HUES64 (cell line): Measurements from ENCODE around the gene KIF6.

ENCODE experiments used
- H3K27ac ChIP-seq: 2 replicates; pipeline ENCODE4 v1.7.0; 2013; ENCODE audit warnings: low read depth, low read length, inconsistent platforms
- H3K27me3 ChIP-seq: 2 replicates; pipeline ENCODE4 v1.6.1; 2013; ENCODE audit warnings: mild to moderate bottlenecking, low read length; ENCODE audit not compliant: insufficient read depth
- H3K36me3 ChIP-seq: 2 replicates; pipeline ENCODE4 v1.6.1; 2013; ENCODE audit warnings: mild to moderate bottlenecking, low read length; ENCODE audit not compliant: insufficient read depth
- H3K4me1 ChIP-seq: 2 replicates; pipeline ENCODE4 v1.6.1; 2013; ENCODE audit warnings: mild to moderate bottlenecking, low read length, moderate library complexity; ENCODE audit not compliant: insufficient read depth
- H3K4me3 ChIP-seq: 2 replicates; pipeline ENCODE4 v1.5.1; 2013; ENCODE audit warnings: mild to moderate bottlenecking, low read length, moderate library complexity
- H3K9ac ChIP-seq: 2 replicates; pipeline ENCODE4 v1.6.1; 2013; ENCODE audit warnings: mild to moderate bottlenecking, low read depth, low read length
- H3K9me3 ChIP-seq: 2 replicates; pipeline ENCODE4 v1.6.1; 2013; ENCODE audit warnings: low read depth, low read length; ENCODE audit not compliant: insufficient read depth
- WGBS: fragments of 150-250, 120-280 bp; methylation state at CpG from one replicate; pipeline ENCODE4 v1.1.7; 2013; ENCODE audit warnings: missing lambda C conversion rate; 5-methylcytosine and 5-hydroxymethylcytosine counted together

Gene KIF6

DNA sequence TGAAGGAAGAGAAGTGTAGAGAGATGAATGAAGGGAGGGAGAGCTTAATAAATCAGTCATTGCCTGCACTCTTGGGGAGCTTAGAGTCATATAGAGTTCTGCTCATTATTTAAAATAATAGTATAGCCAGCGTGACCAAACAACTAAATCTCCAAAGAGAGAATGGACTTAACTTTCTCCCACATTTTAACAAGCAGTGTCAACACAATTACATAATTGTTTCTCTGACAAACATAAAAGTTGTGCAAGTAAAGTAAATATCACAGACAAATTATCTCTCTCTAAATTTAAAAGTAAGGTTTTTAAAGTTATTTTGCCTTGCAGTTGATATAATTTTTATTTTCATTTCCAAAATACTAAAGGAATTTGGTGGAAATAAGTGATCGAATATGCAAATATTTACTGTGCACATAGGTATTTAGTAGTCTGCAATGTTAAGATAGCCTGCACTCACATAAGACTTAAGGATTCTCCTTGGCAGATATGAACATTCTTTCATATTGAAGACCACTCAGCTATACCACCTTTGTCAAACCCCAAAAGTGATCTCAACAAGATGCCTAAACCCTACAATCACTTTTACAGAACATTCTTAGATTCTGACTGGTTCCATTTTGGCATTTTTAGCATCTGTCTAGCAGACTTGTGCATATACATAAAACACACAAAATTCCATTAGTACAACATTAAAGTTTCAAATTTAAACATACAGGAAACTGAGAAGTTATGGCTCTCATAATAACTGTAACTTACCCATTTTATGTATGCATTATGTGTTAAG lies 67.7 kb downstream of the KIF6 start:
- H3K27ac ChIP-seq, result no peak overlapping the region
- peaks cover 9% of the 10 kb centered on the region; the same call in 1 of the 2 replicates for H3K4me1 ChIP-seq
- 100% methylated on average over 1 of the region's 2 CpGs for WGBS
- H3K27me3 ChIP-seq, result no peaks in the 10 kb centered on the region
- no peak overlapping the region for H3K4me3 ChIP-seq
- no peak overlapping the region for H3K9ac ChIP-seq
- no peaks in the 10 kb centered on the region for H3K36me3 ChIP-seq
- no peaks in the 10 kb centered on the region for H3K9me3 ChIP-seq

DNA sequence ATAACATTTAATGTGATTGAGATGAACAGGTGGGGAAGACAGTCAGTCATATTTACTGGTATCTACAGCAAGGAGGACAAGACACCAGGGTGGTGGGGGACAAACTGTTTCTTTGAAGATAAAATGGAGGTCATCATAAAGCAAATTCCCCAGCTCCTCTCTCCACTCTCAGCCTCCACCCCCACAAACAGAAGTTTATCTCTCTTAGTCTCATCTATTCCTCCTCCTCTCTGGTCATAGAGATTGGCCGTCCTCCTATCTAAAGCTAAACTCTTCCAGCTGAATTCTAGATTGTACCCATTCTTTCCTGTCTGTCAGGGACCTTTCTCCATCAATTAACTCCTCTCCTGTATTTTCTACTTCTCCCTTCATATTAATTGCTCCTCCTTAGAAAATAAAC lies 71.1 kb downstream of the KIF6 start:
- H3K27ac ChIP-seq, result no peak overlapping the region
- H3K4me3 ChIP-seq, result no peak overlapping the region
- H3K27me3 ChIP-seq, result no peaks in the 10 kb centered on the region
- WGBS, result 89% methylated on average over 1 of the region's 1 CpG
- no peaks in the 10 kb centered on the region for H3K36me3 ChIP-seq
- H3K9me3 ChIP-seq, result no peaks in the 10 kb centered on the region
- H3K9ac ChIP-seq, result no peak overlapping the region
- H3K4me1 ChIP-seq, result peaks cover 17% of the 10 kb centered on the region

GRCh38 chr6:39653612-39654011 lies 71.6 kb downstream of the KIF6 start:
- Histone ChIP-seq H3K9ac (no peak overlapping the region), H3K27me3 (no peaks in the 10 kb centered on the region), H3K9me3 (no peaks in the 10 kb centered on the region), H3K4me1 (peaks cover 17% of the 10 kb centered on the region), H3K36me3 (no peaks in the 10 kb centered on the region), H3K4me3 (no peak overlapping the region), H3K27ac (no peak overlapping the region)
- 50% methylated on average over 2 of the region's 2 CpGs for WGBS

- Histone ChIP-seq H3K4me1 (peaks cover 17% of the 10 kb centered on the region), H3K27me3 (no peaks in the 10 kb centered on the region), H3K9ac (no peak overlapping the region), H3K4me3 (no peak overlapping the region), H3K36me3 (no peaks in the 10 kb centered on the region), H3K27ac (no peak overlapping the region), H3K9me3 (no peaks in the 10 kb centered on the region)
- 90% methylated on average over 2 of the region's 2 CpGs for WGBS
Measured at GRCh38 chr6:39649996-39650395, 75.2 kb downstream of the KIF6 start.

DNA sequence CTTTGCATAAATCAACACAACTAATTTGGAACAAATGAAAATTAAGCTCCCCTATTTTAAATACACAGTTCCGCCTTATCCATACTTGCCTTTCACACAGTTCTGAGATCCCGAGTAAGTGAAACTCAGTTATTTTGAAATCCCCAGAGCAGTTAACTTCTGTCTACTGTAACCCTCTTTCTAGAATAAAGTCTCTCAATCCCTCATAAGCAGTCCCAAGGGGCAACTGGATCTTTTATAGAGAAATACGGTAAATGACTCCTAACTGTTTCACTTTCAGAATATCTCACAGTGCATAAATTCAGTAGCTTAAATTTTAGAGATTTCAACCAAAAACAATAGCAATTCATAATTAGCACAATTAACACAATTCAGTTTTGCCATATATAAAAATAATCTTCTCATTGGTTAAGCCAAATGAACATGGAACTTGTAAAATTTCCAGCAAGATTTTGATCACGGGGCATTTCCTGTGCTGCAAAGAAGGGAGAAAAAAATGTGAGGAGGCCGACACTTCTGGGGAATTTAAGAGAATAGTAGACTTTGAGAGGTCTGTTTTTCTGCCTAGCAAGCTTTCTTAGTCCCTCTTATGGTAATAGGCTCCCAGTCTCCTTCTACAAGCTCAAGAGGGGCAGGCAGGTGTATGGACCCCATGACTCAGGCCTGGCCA lies 78.3 kb downstream of the KIF6 start:
- 95% methylated on average over 5 of the region's 5 CpGs for WGBS
- H3K4me1 ChIP-seq, result peaks cover 14% of the 10 kb centered on the region
- H3K27ac ChIP-seq, result no peak overlapping the region
- H3K9ac ChIP-seq, result no peak overlapping the region
- H3K4me3 ChIP-seq, result no peak overlapping the region
- no peaks in the 10 kb centered on the region for H3K9me3 ChIP-seq
- H3K27me3 ChIP-seq, result no peaks in the 10 kb centered on the region
- H3K36me3 ChIP-seq, result no peaks in the 10 kb centered on the region

DNA sequence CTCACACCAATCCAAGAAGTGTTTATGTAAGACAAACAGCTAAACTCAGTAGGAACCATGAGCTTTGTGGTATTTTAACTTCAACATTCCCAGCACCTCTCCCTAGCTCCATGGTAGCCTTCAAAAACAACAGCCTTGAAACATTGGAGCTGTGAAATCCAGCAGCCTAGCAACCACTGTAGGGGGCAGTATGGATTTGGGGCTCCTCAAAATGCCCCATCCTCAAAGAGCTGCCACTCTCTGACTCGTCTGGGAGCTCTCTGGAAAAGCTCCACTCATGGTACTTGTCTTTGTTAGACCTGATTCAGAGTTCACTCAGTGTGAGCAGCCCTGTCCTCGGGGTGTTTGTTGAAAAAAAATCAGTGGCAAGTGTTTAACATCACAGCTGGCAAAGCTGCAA lies 82.9 kb downstream of the KIF6 start:
- no peak overlapping the region for H3K27ac ChIP-seq
- H3K4me3 ChIP-seq, result no peak overlapping the region
- H3K27me3 ChIP-seq, result no peaks in the 10 kb centered on the region
- no peaks in the 10 kb centered on the region for H3K9me3 ChIP-seq
- H3K36me3 ChIP-seq, result no peaks in the 10 kb centered on the region
- WGBS, result 59% methylated on average over 2 of the region's 2 CpGs
- no peak overlapping the region for H3K9ac ChIP-seq
- peaks cover 6% of the 10 kb centered on the region; the same call in 1 of the 2 replicates for H3K4me1 ChIP-seq

- H3K4me3 ChIP-seq, result no peak overlapping the region
- 88% methylated on average over 1 of the region's 1 CpG for WGBS
- no peaks in the 10 kb centered on the region for H3K36me3 ChIP-seq
- H3K9ac ChIP-seq, result no peak overlapping the region
- no peaks in the 10 kb centered on the region for H3K27me3 ChIP-seq
- no peak overlapping the region for H3K27ac ChIP-seq
- peaks cover 6% of the 10 kb centered on the region; the same call in 1 of the 2 replicates for H3K4me1 ChIP-seq
- H3K9me3 ChIP-seq, result no peaks in the 10 kb centered on the region
Measured at GRCh38 chr6:39638126-39638822, 86.9 kb downstream of the KIF6 start.

DNA sequence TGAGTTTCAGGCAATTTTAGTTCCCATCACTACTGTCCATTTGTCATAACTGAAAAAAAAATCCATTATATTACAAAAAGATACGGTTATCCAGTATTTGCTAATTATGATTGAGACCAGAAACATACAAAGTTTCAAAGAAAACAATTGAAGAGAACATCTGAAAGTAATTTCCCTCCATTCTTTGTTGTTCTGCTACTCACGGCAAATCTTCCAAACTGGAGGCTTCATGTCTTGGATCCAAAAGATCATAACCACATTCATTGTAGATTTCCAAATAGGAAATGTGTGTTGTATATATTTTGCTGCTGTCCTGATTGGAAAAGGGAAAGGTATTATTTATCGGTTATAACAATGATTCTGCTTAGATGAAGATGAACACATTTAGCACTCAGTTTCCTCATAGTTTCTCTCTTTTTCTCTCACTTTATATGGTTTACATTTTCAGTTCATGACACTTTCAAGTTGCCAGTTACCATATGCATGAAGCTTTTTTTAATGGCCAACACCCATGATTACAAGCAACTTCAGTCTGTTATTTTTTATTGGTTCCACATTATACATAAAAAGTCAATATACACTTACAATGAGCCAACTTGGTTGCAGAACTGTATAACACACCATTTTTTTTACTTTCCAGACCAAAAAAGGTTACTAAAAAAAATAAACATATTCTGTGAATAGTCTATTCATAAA lies 90.4 kb downstream of the KIF6 start:
- no peaks in the 10 kb centered on the region for H3K9me3 ChIP-seq
- H3K27ac ChIP-seq, result no peak overlapping the region
- H3K36me3 ChIP-seq, result no peaks in the 10 kb centered on the region
- no peaks in the 10 kb centered on the region for H3K27me3 ChIP-seq
- H3K4me1 ChIP-seq, result no peaks in the 10 kb centered on the region
- H3K4me3 ChIP-seq, result no peak overlapping the region
- H3K9ac ChIP-seq, result no peak overlapping the region
- WGBS, result 92% methylated on average over 3 of the region's 3 CpGs

DNA sequence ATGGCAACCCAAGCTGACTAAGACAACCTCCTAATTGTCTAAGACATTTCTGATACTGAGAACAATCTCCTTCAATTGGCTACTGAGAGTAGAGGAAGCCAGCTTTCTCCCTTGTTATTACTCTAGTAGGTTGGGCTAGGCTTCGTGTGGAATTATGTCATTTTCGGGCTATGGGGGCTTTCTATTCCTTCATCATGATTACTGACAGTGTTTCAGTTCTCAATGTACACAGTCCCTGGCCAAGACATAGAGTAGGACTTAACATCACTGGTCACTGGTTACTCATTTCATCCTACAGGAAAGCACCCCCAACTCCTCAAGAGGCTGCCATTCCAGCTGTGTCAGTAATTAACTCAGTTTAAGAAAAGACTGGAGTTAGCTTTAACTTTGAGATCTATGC lies 100.0 kb downstream of the KIF6 start:
- Histone ChIP-seq H3K27me3 (no peaks in the 10 kb centered on the region), H3K9me3 (no peaks in the 10 kb centered on the region), H3K36me3 (no peaks in the 10 kb centered on the region), H3K4me1 (0 out of 2 replicates have a peak, but pooled peaks cover 4% of the 10 kb centered on the region), H3K4me3 (no peak overlapping the region), H3K27ac (no peak overlapping the region), H3K9ac (no peak overlapping the region)
- WGBS, result 89% methylated on average over 2 of the region's 2 CpGs

DNA sequence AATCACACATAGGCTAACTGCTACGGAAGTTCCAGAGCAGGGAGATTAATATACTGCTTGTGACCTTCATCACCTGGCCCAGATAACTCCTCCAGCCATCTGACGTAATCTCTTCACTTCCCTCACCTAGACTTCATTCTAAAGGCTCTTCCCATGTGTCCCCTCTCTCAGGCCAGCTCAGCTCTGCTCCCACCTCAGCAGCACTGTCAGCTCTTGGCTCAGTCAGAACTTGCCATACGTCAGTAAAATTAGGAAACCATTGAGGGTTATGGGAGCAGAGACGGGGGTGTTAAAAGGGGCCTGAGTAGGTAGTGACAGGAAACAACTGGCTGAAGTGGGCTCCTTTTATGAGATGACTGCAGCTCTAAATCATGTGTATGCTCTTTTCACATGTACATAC lies 101.5 kb downstream of the KIF6 start:
- WGBS, result 93% methylated on average over 4 of the region's 4 CpGs
- no peaks in the 10 kb centered on the region for H3K9me3 ChIP-seq
- no peak overlapping the region for H3K27ac ChIP-seq
- 0 out of 2 replicates have a peak, but pooled peaks cover 4% of the 10 kb centered on the region for H3K4me1 ChIP-seq
- H3K36me3 ChIP-seq, result no peaks in the 10 kb centered on the region
- no peak overlapping the region for H3K4me3 ChIP-seq
- H3K27me3 ChIP-seq, result no peaks in the 10 kb centered on the region
- no peak overlapping the region for H3K9ac ChIP-seq

DNA sequence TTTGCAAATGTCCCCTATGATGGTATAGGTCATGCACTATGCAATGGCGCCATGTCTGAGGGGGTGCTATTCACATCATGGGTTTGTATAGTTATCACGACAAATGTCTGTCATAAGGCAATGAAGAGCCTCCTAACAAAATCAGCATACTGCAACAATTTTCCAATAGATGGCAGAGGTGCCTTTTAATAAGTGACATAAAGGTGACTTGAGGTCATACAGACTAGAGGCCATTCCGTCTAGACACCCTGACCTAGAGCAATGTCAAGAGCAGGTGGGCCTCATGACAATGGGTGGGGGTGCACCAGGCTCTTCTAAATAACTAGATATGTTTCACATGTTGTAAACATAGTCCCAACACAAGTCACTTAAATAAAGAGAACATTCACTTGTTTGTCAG lies 107.7 kb downstream of the KIF6 start:
- Histone ChIP-seq H3K9ac (no peak overlapping the region), H3K9me3 (no peaks in the 10 kb centered on the region), H3K4me3 (no peak overlapping the region), H3K27me3 (no peaks in the 10 kb centered on the region), H3K27ac (no peak overlapping the region), H3K4me1 (no peaks in the 10 kb centered on the region), H3K36me3 (no peaks in the 10 kb centered on the region)
- 99% methylated on average over 3 of the region's 3 CpGs for WGBS
